ENCODE results near the gene LRRC75A.
"Not testable (repeated sequence)": the region's sequence is repeated elsewhere in the genome, so short reads cannot be mapped to it uniquely, and the experiment has no call there.

Gene LRRC75A

DNA sequence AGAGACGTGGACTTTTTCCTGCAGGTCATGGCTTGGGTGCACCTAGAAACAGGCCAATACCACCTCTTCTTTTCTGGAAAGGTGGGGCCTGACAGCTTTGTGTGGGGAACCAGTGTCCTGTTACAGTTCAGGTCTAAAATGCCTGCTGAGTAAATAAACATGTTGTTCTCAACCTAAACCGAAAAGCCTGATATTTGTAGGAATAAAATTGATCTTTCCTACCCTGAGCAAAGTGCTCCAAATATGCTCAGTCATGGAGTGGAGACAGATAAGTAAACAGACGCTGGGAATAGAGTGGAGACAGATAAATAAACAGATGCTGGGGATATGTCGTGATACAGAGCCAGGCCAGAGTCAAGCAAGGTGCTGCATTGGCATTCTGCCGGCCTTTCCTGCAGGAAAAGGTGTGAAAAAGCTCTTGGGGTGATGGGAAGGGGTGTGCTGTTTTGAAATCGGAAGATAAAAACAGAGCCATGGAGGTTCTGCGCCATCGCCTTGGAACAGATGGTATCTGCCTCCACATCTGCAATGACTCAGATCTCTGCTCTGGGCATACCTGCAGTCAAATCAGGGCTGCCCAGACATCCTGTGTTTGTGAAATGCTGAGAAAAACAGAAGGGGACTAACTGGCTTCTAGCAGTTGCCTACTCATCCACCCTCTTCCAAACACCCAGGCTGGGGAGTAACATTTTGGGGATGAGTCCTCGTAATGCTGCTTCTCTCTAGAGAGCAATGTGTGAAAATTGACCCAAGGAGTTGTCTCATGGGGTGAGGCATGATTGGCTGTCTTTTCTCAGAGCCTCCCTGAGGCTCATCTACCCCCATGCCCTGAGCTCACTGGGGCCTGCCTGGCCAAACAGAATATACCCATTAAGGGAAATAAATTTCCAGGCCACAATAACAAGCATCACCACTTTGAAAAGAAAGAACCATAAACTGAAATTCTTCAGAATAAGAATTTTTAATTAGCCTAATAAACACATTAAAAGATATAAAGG, 93.4 kb downstream of the LRRC75A start:
- H3K9ac ChIP-seq, result no peak overlapping the region
- H3K79me2 ChIP-seq, result no peaks in the 10 kb centered on the region
- H2AFZ ChIP-seq, result peak overlapping the region; percentile 82
- H3K4me1 ChIP-seq, result peaks cover 41% of the 10 kb centered on the region
- TF ChIP-seq, protein P1, sequence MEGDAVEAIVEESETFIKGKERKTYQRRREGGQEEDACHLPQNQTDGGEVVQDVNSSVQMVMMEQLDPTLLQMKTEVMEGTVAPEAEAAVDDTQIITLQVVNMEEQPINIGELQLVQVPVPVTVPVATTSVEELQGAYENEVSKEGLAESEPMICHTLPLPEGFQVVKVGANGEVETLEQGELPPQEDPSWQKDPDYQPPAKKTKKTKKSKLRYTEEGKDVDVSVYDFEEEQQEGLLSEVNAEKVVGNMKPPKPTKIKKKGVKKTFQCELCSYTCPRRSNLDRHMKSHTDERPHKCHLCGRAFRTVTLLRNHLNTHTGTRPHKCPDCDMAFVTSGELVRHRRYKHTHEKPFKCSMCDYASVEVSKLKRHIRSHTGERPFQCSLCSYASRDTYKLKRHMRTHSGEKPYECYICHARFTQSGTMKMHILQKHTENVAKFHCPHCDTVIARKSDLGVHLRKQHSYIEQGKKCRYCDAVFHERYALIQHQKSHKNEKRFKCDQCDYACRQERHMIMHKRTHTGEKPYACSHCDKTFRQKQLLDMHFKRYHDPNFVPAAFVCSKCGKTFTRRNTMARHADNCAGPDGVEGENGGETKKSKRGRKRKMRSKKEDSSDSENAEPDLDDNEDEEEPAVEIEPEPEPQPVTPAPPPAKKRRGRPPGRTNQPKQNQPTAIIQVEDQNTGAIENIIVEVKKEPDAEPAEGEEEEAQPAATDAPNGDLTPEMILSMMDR (IDR thresholded peaks at IDR 0.05), result no peak
- H3K27ac ChIP-seq, result peak overlapping the region; percentile 96
- no peaks in the 10 kb centered on the region for H3K27me3 ChIP-seq (ENCODE audit: control insufficient read depth, insufficient read depth, low read length)
- no peaks in the 10 kb centered on the region for H3K9me3 ChIP-seq (ENCODE audit: control insufficient read depth, low read length)
- no peaks in the 10 kb centered on the region for H3K36me3 ChIP-seq (ENCODE audit: control insufficient read depth, insufficient read depth, low read length)
- peak overlapping the region; percentile 50 for H3K4me2 ChIP-seq (ENCODE audit: low read length)
- peak overlapping the region; percentile 12 for H3K4me3 ChIP-seq (ENCODE audit: low read depth, low read length)

DNA sequence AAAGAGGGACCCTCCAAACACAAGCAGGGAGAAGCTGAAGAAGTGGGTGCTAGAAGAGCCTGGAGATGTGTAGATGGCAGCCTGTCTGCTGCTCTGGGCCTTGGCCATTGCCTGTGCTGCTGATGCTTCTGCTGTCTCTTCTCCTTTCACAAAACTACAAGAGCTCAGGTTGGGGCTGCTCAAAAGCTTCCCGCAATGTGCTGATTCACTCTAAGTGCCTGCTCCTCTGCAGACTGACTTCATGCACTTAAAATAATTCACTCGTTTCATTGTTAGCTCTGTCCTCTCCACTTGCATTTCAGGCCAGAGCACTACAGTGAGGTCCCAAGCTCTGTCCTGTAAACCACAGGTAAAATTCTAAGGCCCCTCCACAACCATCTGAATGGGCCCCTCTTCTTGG, 95.3 kb downstream of the LRRC75A start:
- Histone ChIP-seq H3K27ac (peak overlapping the region; percentile 96), H2AFZ (peak overlapping the region; percentile 65), H3K4me1 (peaks cover 41% of the 10 kb centered on the region)
- not testable (repeated sequence) for H3K9ac ChIP-seq; H3K36me3 ChIP-seq (ENCODE audit: control insufficient read depth, insufficient read depth, low read length); H3K4me2 ChIP-seq (ENCODE audit: low read length); H3K4me3 ChIP-seq (ENCODE audit: low read depth, low read length); H3K27me3 ChIP-seq (ENCODE audit: control insufficient read depth, insufficient read depth, low read length); H3K79me2 ChIP-seq; H3K9me3 ChIP-seq (ENCODE audit: control insufficient read depth, low read length)

DNA sequence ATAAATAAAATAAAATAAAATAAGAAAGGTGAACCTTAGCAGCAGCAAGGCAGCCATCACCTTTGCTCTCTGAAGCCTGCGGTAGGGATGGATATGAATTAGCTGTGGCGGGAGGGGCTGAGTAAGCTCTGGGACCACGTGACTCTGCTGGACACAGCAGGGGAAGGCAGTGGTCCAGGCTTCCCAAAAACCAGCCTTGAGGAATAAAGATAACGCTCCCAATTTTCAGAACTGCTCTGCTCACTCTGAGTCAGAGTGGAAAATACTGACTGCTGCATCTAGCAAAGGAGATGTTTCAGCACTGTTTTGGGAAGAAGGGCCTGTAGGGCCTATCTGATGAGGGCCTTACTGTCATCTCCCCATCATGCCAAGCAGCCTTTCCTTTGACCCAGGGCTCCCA, 96.1 kb downstream of the LRRC75A start:
- peak overlapping the region; percentile 96 for H3K27ac ChIP-seq
- not testable (repeated sequence) for H3K9me3 ChIP-seq (ENCODE audit: control insufficient read depth, low read length); H3K9ac ChIP-seq; H3K79me2 ChIP-seq; H3K36me3 ChIP-seq (ENCODE audit: control insufficient read depth, insufficient read depth, low read length); H3K4me3 ChIP-seq (ENCODE audit: low read depth, low read length); H3K27me3 ChIP-seq (ENCODE audit: control insufficient read depth, insufficient read depth, low read length); H3K4me2 ChIP-seq (ENCODE audit: low read length)
- peak overlapping the region; percentile 65 for H2AFZ ChIP-seq
- peaks cover 40% of the 10 kb centered on the region for H3K4me1 ChIP-seq

DNA sequence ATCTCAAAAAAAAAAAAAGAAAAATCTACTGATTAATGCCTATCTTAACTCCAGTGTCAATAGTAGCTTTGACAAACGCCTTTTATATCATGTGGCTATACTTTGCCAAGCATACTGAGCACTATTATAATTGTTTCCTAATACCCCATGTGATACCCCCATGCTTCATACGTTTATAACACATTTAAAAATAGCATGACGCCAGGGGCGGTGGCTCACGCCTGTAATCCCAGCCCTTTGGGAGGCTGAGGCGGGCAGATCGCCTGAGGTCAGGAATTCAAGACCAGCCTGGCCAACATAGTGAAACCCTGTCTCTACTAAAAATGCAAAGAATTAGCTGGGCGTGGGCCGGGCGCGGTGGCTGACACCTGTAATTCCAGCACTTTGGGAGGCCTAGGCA, 99.5 kb downstream of the LRRC75A start:
- H3K79me2 ChIP-seq; H3K9ac ChIP-seq; H3K27ac ChIP-seq; H3K36me3 ChIP-seq (ENCODE audit: control insufficient read depth, insufficient read depth, low read length); H2AFZ ChIP-seq; H3K27me3 ChIP-seq (ENCODE audit: control insufficient read depth, insufficient read depth, low read length); H3K4me2 ChIP-seq (ENCODE audit: low read length); H3K4me3 ChIP-seq (ENCODE audit: low read depth, low read length); H3K9me3 ChIP-seq (ENCODE audit: control insufficient read depth, low read length): not testable (repeated sequence)
- H3K4me1 ChIP-seq, result peaks cover 16% of the 10 kb centered on the region
